DND-41 (cell line): ENCODE data around the gene DSN1.

ENCODE experiments used
- ATAC-seq: fragments of 200-7000 bp; cut with Tn5 transposase; 3 replicates; pipeline ENCODE4 v1.9.1; 2021; ENCODE audit warnings: low read depth; ENCODE audit not compliant: insufficient read depth
- DNase-seq: peaks from one replicate; pipeline ENCODE4 v3.0.0-alpha.2; 2020
- H2AFZ ChIP-seq: 2 replicates; pipeline ENCODE4 v1.6.0; 2012; ENCODE audit warnings: low read depth, low read length
- H3K27ac ChIP-seq: 2 replicates; pipeline ENCODE4 v1.5.1; 2012; ENCODE audit warnings: low read length, inconsistent platforms
- H3K27me3 ChIP-seq: fragments of 200-600 bp; sonication (generic); 2 replicates; pipeline ENCODE4 v1.6.0; 2012; ENCODE audit warnings: low read length, mild to moderate bottlenecking, inconsistent platforms; ENCODE audit not compliant: insufficient read depth, poor library complexity
- H3K36me3 ChIP-seq: 2 replicates; pipeline ENCODE4 v1.5.1; 2012; ENCODE audit warnings: low read length, inconsistent platforms; ENCODE audit not compliant: insufficient read depth
- H3K4me1 ChIP-seq: 2 replicates; pipeline ENCODE4 v1.5.1; 2012; ENCODE audit warnings: mild to moderate bottlenecking, low read length; ENCODE audit not compliant: insufficient read depth
- H3K4me2 ChIP-seq: 2 replicates; pipeline ENCODE4 v1.6.0; 2012; ENCODE audit warnings: mild to moderate bottlenecking, moderate library complexity, low read length, inconsistent platforms; ENCODE audit not compliant: insufficient read depth
- H3K4me3 ChIP-seq, 2 experiments: fragments of 200-600 bp in 1 of 2; shearing (Covaris generic) in 1 of 2; 2 replicates each; pipeline ENCODE4 v1.5.1; 2012 to 2016; ENCODE audit warnings: inconsistent platforms in 2 of 2, low read length in 2 of 2, mild to moderate bottlenecking in 2 of 2, low read depth in 1 of 2, moderate library complexity in 1 of 2
- H3K79me2 ChIP-seq: 2 replicates; pipeline ENCODE4 v1.6.0; 2012; ENCODE audit warnings: low read length, inconsistent platforms; ENCODE audit not compliant: insufficient read depth
- H3K9ac ChIP-seq: 2 replicates; pipeline ENCODE4 v1.6.0; 2012; ENCODE audit warnings: low read depth, mild to moderate bottlenecking, inconsistent platforms, low read length, moderate library complexity
- H3K9me3 ChIP-seq: 2 replicates; pipeline ENCODE4 v1.5.1; 2012; ENCODE audit warnings: low read length, moderate library complexity, mild to moderate bottlenecking, inconsistent platforms; ENCODE audit not compliant: insufficient read depth, severe bottlenecking
- H4K20me1 ChIP-seq: 2 replicates; pipeline ENCODE4 v1.6.0; 2012; ENCODE audit warnings: low read length; ENCODE audit not compliant: insufficient read depth
- EZH2 ChIP-seq: IDR thresholded peaks from 3 replicates; pipeline ENCODE4 v1.6.1; 2012; ENCODE audit warnings: borderline replicate concordance, low read depth, mild to moderate bottlenecking, moderate library complexity, low read length, inconsistent platforms; ENCODE audit not compliant: severe bottlenecking
- TF ChIP-seq, protein P1 (sequence below): IDR thresholded peaks from 2 replicates; pipeline ENCODE4 v1.5.1; 2012; ENCODE audit warnings: borderline replicate concordance, low read length, moderate library complexity, mild to moderate bottlenecking; ENCODE audit not compliant: poor library complexity, severe bottlenecking; ENCODE audit errors: extremely low read depth

Gene DSN1

DNA sequence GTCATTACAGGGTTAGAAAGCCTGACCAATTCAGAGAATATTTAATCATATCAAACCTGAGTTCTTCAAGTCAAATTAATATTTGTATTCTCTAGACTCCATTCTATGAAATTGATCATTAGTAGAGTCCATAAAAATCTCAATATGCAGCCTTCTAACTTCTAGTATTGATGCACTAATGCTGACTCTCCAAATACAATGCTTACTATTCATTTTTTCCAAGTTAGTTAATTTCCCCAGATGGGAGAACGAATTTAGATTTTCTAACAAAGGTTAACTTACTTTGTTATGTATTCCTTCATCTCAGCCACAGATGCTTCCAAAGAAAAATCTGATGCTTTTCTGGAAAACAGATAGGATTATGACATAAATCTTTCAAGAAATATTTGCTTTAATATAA is 15.3 kb downstream of the DSN1 start:
- Histone ChIP-seq H3K4me1 (no peaks in the 10 kb centered on the region), H2AFZ (no peak overlapping the region), H3K4me2 (no peak overlapping the region), H3K4me3 (no peak overlapping the region), H3K27me3 (no peaks in the 10 kb centered on the region), H3K79me2 (no peaks in the 10 kb centered on the region), H3K9me3 (no peaks in the 10 kb centered on the region), H3K9ac (no peak overlapping the region), H3K36me3 (peaks cover 77% of the 10 kb centered on the region), H3K27ac (no peak overlapping the region), H4K20me1 (no peaks in the 10 kb centered on the region)
- ATAC-seq (no peak), DNase-seq (no peak)
- TF ChIP-seq EZH2 = no peak
- TF ChIP-seq, protein P1, sequence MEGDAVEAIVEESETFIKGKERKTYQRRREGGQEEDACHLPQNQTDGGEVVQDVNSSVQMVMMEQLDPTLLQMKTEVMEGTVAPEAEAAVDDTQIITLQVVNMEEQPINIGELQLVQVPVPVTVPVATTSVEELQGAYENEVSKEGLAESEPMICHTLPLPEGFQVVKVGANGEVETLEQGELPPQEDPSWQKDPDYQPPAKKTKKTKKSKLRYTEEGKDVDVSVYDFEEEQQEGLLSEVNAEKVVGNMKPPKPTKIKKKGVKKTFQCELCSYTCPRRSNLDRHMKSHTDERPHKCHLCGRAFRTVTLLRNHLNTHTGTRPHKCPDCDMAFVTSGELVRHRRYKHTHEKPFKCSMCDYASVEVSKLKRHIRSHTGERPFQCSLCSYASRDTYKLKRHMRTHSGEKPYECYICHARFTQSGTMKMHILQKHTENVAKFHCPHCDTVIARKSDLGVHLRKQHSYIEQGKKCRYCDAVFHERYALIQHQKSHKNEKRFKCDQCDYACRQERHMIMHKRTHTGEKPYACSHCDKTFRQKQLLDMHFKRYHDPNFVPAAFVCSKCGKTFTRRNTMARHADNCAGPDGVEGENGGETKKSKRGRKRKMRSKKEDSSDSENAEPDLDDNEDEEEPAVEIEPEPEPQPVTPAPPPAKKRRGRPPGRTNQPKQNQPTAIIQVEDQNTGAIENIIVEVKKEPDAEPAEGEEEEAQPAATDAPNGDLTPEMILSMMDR = no peak

DNA sequence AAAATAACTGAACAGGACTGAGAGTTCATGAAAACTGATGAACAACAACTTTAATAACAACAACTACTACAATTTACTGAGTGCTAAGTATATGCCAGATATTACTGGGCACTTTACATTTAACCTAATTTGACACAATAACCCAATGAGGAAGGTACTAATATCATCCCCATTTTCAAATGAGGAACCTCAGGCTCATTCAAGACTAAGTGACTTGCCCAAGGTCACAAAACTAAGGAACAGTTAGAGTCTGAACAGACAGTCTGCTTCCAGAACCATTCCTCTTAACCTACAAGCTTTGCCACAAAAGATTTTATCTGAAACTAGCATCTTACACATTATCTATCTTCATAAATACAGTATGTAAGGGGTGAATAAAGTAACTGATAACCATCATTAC is 17.1 kb downstream of the DSN1 start:
- Histone ChIP-seq H4K20me1 (no peaks in the 10 kb centered on the region), H3K9me3 (no peaks in the 10 kb centered on the region), H3K9ac (no peak overlapping the region), H3K4me2 (no peak overlapping the region), H2AFZ (no peak overlapping the region), H3K4me3 (no peak overlapping the region), H3K4me1 (no peaks in the 10 kb centered on the region), H3K27me3 (no peaks in the 10 kb centered on the region), H3K36me3 (peaks cover 82% of the 10 kb centered on the region), H3K79me2 (no peaks in the 10 kb centered on the region), H3K27ac (no peak overlapping the region)
- DNase-seq (no peak), ATAC-seq (no peak)
- TF ChIP-seq, protein P1 = no peak
- no peak for TF ChIP-seq EZH2

DNA sequence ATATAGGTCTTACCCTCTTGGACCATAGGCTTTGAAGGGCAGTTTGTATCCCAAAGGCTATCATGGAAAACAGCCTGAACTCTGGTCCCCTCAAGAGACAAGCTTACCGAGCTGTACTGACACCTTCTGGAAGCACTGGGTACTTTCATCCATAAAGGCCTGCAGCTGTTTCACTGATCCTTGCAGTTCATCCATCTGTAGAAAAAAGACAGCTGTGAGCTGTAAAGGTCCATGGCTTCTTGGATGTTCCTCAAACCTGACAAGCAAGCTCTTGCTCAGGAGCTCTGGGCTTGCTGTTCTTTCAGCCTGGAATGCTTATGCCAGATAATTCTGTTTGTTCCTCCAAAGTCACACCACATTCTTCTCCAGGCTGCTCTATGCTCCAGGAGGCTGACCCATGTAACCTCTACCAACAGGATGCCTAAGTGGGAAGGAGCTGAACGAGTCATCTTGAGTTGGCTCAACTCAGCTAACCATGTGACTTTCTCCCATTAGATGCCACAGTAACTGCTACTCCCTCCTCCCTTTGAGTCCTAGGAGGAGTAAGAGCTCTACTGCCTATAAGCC is 18.8 kb downstream of the DSN1 start:
- H3K27me3 ChIP-seq = no peaks in the 10 kb centered on the region
- DNase-seq (peak; percentile 60), ATAC-seq (peak; percentile 91)
- no peaks in the 10 kb centered on the region for H4K20me1 ChIP-seq
- H2AFZ ChIP-seq = no peak overlapping the region
- H3K4me1 ChIP-seq = no peaks in the 10 kb centered on the region
- no peak overlapping the region for H3K9ac ChIP-seq
- TF ChIP-seq, protein P1 = peak; percentile 80
- no peak for TF ChIP-seq EZH2
- H3K4me2 ChIP-seq = no peak overlapping the region
- peaks cover 72% of the 10 kb centered on the region for H3K36me3 ChIP-seq
- H3K9me3 ChIP-seq = no peaks in the 10 kb centered on the region
- H3K79me2 ChIP-seq = no peaks in the 10 kb centered on the region
- H3K27ac ChIP-seq = no peak overlapping the region
- H3K4me3 ChIP-seq = no peak overlapping the region
